ENCODE results near the gene ANAPC13.

DNA sequence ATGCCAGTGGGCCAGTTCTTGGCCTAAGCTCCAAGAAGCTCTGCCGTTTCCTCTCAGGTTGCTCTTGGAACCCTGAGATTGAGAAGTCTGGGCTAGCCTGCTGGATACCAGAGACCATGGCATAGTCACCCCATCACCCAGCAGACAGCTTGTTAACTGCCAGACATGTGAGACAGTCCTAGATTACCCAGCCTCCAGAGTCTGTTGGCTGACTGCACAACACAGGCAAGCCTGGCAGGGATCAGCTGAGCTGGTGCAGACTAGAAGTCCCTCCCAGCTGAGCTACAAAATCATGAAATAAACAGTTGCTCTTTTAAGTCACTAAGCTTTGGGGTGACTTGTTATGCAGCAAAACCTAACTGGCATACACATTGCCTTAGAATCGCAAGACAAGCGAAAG, 5.2 kb downstream of the ANAPC13 start:
- TF ChIP-seq CTCF (tag by site-specific recombination; IDR thresholded peaks at IDR 0.05) (no peak), ZNF561 (tag by site-specific recombination; IDR thresholded peaks at IDR 0.05; ENCODE audit: borderline replicate concordance) (no peak), ZBTB49 (tag by site-specific recombination; IDR thresholded peaks at IDR 0.05; ENCODE audit: low read depth) (no peak), SP2 (tag by site-specific recombination; IDR thresholded peaks at IDR 0.05) (no peak), ZSCAN30 (tag by site-specific recombination; IDR thresholded peaks at IDR 0.05) (no peak)
- TF ChIP-seq, protein P1, sequence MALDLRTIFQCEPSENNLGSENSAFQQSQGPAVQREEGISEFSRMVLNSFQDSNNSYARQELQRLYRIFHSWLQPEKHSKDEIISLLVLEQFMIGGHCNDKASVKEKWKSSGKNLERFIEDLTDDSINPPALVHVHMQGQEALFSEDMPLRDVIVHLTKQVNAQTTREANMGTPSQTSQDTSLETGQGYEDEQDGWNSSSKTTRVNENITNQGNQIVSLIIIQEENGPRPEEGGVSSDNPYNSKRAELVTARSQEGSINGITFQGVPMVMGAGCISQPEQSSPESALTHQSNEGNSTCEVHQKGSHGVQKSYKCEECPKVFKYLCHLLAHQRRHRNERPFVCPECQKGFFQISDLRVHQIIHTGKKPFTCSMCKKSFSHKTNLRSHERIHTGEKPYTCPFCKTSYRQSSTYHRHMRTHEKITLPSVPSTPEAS (tag by site-specific recombination; IDR thresholded peaks at IDR 0.05), result no peak
- TF ChIP-seq, protein P2, sequence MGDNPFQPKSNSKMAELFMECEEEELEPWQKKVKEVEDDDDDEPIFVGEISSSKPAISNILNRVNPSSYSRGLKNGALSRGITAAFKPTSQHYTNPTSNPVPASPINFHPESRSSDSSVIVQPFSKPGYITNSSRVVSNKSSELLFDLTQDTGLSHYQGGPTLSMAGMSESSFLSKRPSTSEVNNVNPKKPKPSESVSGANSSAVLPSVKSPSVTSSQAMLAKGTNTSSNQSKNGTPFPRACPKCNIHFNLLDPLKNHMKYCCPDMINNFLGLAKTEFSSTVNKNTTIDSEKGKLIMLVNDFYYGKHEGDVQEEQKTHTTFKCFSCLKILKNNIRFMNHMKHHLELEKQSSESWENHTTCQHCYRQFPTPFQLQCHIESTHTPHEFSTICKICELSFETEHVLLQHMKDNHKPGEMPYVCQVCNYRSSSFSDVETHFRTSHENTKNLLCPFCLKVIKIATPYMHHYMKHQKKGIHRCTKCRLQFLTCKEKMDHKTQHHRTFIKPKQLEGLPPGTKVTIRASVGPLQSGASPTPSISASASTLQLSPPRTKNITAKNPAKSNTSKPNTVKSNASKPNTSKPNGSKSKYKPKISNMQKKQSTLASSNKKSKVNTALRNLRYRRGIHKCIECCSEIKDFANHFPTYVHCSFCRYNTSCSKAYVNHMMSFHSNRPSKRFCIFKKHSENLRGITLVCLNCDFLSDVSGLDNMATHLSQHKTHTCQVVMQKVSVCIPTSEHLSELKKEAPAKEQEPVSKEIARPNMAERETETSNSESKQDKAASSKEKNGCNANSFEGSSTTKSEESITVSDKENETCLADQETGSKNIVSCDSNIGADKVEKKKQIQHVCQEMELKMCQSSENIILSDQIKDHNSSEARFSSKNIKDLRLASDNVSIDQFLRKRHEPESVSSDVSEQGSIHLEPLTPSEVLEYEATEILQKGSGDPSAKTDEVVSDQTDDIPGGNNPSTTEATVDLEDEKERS (tag by site-specific recombination; IDR thresholded peaks at IDR 0.05), result no peak

Data from HEK293 (cell line).